Measurements from ENCODE around the gene RARG.

Gene RARG

GRCh38 chr12:53267306-53267998 is 35.4 kb upstream of the RARG start:
- H3K4me1 ChIP-seq (ENCODE audit: control insufficient read depth, insufficient read depth, low read length), result peaks cover 5% of the 10 kb centered on the region; the same call in 1 of the 2 replicates
- CTCF ChIA-PET, result interaction anchor here (0.6 to 6.7 kb wide), 17 partner anchors 11 to 689 kb away, joined by 3 to 144 read pairs (median 5); partner anchors contain the start of genes AAAS, ITGB7 and ZNF740
- H3K9me3 ChIP-seq (ENCODE audit: control insufficient read depth, insufficient read depth, low read depth, low read length), result no peaks in the 10 kb centered on the region
- TF ChIP-seq KLF9 (tag by site-specific recombination; IDR thresholded peaks at IDR 0.05; ENCODE audit: low read depth) (peak; percentile 53; the same call in 1 of the 2 replicates), ZNF660 (tag by site-specific recombination; IDR thresholded peaks at IDR 0.05) (no peak), ZNF548 (tag by site-specific recombination; IDR thresholded peaks at IDR 0.05) (no peak), KLF1 (tag by site-specific recombination; IDR thresholded peaks at IDR 0.05) (peak; percentile 62), ZNF837 (tag by site-specific recombination; IDR thresholded peaks at IDR 0.05) (no peak), ZNF211 (tag by site-specific recombination; IDR thresholded peaks at IDR 0.05; ENCODE audit: low read depth) (no peak)
- POLR2A ChIA-PET, result interaction anchor here (0.8 to 3.8 kb wide), 14 partner anchors 11 to 188 kb away, joined by 3 to 22 read pairs (median 4); partner anchors contain the start of genes CSAD, ITGB7, MYG1 and PFDN5
- H3K36me3 ChIP-seq (ENCODE audit: control insufficient read depth in 2 of 2, insufficient read depth in 1 of 2, low read length in 2 of 2), result peaks cover 11 to 33% of the 10 kb centered on the region in 2 experiments; a peak in 2 of 3 replicates
- peak overlapping the region; percentile 75; the same call in 1 of the 2 replicates for H3K27ac ChIP-seq (ENCODE audit: extremely low read depth, low read depth, low read length)
- H3K4me3 ChIP-seq (ENCODE audit: low read depth, low read length), result no peak overlapping the region

DNA sequence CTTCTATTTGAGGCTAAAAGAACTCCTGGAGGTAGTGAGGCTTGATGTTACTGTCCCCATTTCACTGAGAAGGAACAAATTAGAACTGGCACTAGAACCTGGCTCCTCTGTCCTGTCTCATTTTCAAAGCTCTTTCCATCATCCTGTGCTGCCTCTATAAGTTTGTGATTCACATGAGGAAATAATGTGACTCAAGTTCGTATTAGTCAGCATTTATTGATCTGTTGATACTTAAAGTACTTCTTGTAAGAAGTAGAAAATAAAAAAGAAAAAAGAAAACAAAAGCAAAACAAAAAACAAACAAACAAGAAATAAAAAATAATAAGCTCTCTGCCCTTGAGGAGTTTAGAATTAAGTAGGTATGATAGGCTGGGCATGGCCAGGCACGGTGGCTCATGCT is 33.8 kb upstream of the RARG start:
- Histone ChIP-seq H3K4me1 (ENCODE audit: control insufficient read depth, insufficient read depth, low read length) (peaks cover 5% of the 10 kb centered on the region; the same call in 1 of the 2 replicates), H3K36me3 (ENCODE audit: control insufficient read depth in 2 of 2, insufficient read depth in 1 of 2, low read length in 2 of 2) (peaks cover under 1 to 20% of the 10 kb centered on the region in 2 experiments; a peak in 2 of 3 replicates), H3K27ac (ENCODE audit: extremely low read depth, low read depth, low read length) (no peak overlapping the region), H3K9me3 (ENCODE audit: control insufficient read depth, insufficient read depth, low read depth, low read length) (no peaks in the 10 kb centered on the region), H3K4me3 (ENCODE audit: low read depth, low read length) (no peak overlapping the region)
- CTCF ChIA-PET, result interaction anchor here (1.4 to 6.7 kb wide), 2 partner anchors 14 to 54 kb away, joined by 6 to 144 read pairs; partner anchors contain the start of gene ITGB7
- POLR2A ChIA-PET, result interaction anchor here (0.5 to 0.7 kb wide), 2 partner anchors 42 to 234 kb away, joined by 3 to 4 read pairs; no protein-coding TSS in a partner anchor
- TF ChIP-seq ZNF26 (tag by site-specific recombination; IDR thresholded peaks at IDR 0.05), result peak; percentile 8; the same call in 1 of the 2 replicates
- TF ChIP-seq ZNF335 (tag by site-specific recombination; conservative IDR thresholded peaks at IDR 0.05), result peak; percentile 30; the same call in 1 of the 2 replicates
- no peak for TF ChIP-seq ZNF549 (tag by site-specific recombination; IDR thresholded peaks at IDR 0.05)
- TF ChIP-seq SALL2 (tag by site-specific recombination; IDR thresholded peaks at IDR 0.05; ENCODE audit: borderline replicate concordance), result 0 out of 2 replicates have a peak, but pooled peaks have one; percentile 16

DNA sequence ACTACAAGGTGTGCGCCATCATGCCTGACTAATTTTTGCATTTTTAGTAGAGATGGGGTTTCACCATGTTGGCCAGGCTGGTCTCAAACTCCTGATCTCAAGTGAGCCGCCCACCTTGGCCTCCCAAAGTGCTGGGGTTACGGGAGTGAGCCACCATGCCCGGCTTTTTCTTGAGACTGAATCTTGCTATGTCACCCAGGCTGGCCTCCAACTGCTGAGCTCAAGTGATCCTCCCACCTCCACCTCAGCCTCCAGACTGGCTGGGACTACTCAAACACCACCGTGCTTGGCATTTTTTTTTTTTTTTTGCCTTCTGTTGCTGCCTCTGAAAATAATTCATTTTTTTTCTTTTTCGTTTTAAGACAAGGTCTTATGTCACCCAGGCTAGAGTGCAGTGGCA is 27.9 kb upstream of the RARG start:
- Histone ChIP-seq H3K9me3 (ENCODE audit: control insufficient read depth, insufficient read depth, low read depth, low read length) (no peaks in the 10 kb centered on the region), H3K36me3 (ENCODE audit: control insufficient read depth in 2 of 2, insufficient read depth in 1 of 2, low read length in 2 of 2) (peaks cover 0 to 5% of the 10 kb centered on the region in 2 experiments; a peak in 1 of 3 replicates), H3K4me1 (ENCODE audit: control insufficient read depth, insufficient read depth, low read length) (no peaks in the 10 kb centered on the region), H3K27ac (ENCODE audit: extremely low read depth, low read depth, low read length) (no peak overlapping the region), H3K4me3 (ENCODE audit: low read depth, low read length) (no peak overlapping the region)
- TF ChIP-seq ZBTB1 (tag by site-specific recombination; IDR thresholded peaks at IDR 0.05) (no peak), ZFHX2 (tag by site-specific recombination; conservative IDR thresholded peaks at IDR 0.05) (peak; percentile 28; the same call in 1 of the 2 replicates), ZNF791 (tag by site-specific recombination; IDR thresholded peaks at IDR 0.05) (no peak), KLF10 (tag by site-specific recombination; IDR thresholded peaks at IDR 0.05) (no peak), EGR2 (tag by site-specific recombination; IDR thresholded peaks at IDR 0.05; ENCODE audit: low read depth) (peak; percentile 59), ZNF354C (tag by site-specific recombination; IDR thresholded peaks at IDR 0.05; ENCODE audit: borderline replicate concordance, low read depth) (no peak)
- ChIA-PET CTCF (interaction anchor here (0.7 kb wide), 1 partner anchor 46 kb away, joined by 4 read pairs; no protein-coding TSS in a partner anchor), POLR2A (interaction anchor here (0.6 to 1.8 kb wide), 5 partner anchors 9 to 132 kb away, joined by 4 to 5 read pairs (median 4); no protein-coding TSS in a partner anchor)

All from HEK293 (cell line).